GM12875 (cell line): Measurements from ENCODE around the gene HIVEP3.
A peak's percentile ranks its signal among the peaks of the same experiment; 100 is the strongest.

Experiments used
- H3K4me3 ChIP-seq: one replicate; pipeline ENCODE4 v1.5.1; 2011; ENCODE audit warnings: low read depth, low read length, control low read depth
- TF ChIP-seq, protein P1 (sequence below): IDR thresholded peaks from 2 replicates; pipeline ENCODE4 v1.5.1; 2011; ENCODE audit warnings: low read depth, mild to moderate bottlenecking, control low read depth, inconsistent platforms, low read length, moderate library complexity, borderline replicate concordance; ENCODE audit not compliant: insufficient read depth

HIVEP3 gene

GRCh38 chr1:41626616-41627375, 291.9 kb downstream of the HIVEP3 start:
- TF ChIP-seq, protein P1, sequence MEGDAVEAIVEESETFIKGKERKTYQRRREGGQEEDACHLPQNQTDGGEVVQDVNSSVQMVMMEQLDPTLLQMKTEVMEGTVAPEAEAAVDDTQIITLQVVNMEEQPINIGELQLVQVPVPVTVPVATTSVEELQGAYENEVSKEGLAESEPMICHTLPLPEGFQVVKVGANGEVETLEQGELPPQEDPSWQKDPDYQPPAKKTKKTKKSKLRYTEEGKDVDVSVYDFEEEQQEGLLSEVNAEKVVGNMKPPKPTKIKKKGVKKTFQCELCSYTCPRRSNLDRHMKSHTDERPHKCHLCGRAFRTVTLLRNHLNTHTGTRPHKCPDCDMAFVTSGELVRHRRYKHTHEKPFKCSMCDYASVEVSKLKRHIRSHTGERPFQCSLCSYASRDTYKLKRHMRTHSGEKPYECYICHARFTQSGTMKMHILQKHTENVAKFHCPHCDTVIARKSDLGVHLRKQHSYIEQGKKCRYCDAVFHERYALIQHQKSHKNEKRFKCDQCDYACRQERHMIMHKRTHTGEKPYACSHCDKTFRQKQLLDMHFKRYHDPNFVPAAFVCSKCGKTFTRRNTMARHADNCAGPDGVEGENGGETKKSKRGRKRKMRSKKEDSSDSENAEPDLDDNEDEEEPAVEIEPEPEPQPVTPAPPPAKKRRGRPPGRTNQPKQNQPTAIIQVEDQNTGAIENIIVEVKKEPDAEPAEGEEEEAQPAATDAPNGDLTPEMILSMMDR = no peak
- no peak overlapping the region for H3K4me3 ChIP-seq

DNA sequence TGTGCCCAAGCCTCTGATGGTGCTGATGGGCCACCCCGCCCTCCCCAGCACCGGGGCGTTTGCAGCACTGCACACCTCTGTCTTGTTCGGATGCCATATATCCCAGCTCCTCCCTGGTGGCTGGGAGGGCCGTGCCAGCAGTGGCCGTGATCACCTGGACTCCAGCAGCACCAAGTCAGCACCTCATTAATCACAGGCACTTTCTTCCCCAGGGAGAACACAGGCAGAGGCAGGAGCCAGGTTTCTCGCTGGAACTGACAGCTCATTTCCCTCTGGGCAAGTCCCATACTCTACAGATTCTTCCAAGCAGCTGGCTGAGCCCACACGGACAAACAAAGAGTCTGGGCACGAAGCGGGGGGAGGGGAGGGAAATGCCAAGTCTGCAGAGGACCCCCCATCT, 292.6 kb downstream of the HIVEP3 start:
- H3K4me3 ChIP-seq = no peak overlapping the region
- TF ChIP-seq, protein P1 = no peak

GRCh38 chr1:41623736-41624135, 295.0 kb downstream of the HIVEP3 start:
- H3K4me3 ChIP-seq = peak overlapping the region; percentile 24

GRCh38 chr1:41622859-41623732, 295.6 kb downstream of the HIVEP3 start:
- TF ChIP-seq, protein P1 = no peak
- peak overlapping the region; percentile 37 for H3K4me3 ChIP-seq

More at GRCh38 chr1:41623736-41624135, 295.0 kb downstream of the HIVEP3 start:
- TF ChIP-seq, protein P1 = no peak

DNA sequence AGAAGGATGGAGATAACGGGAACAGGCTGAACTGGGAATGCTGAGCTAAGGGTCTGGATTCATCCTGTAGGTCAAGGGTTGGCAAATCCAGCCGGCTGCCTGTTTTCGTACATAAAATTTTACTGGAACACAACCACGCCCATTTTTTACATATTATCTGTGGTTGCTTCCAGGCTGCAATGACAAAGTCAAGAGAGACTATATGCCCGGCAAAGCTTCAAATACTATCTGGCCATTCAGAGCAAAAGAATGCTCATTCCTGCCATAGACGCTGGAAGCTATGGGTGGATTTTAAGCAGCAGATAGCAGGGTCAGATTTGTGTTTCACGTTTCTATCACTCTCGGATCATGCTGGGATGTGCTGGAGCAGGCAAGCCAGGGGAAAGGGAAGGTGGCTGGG, 296.3 kb downstream of the HIVEP3 start:
- H3K4me3 ChIP-seq = no peak overlapping the region
- TF ChIP-seq, protein P1 = no peak

GRCh38 chr1:41621791-41622190, 296.9 kb downstream of the HIVEP3 start:
- TF ChIP-seq, protein P1 = no peak
- H3K4me3 ChIP-seq = no peak overlapping the region
